ENCODE results near the gene C2orf69. TPM values are rescaled to one million over a fixed set of nuclear protein-coding genes. Genes with fewer than 3 reads are reported as not detected.
"Not testable (repeated sequence)": the region's sequence is repeated elsewhere in the genome, so short reads cannot be mapped to it uniquely, and the experiment has no call there.

The C2orf69 gene
- total RNA-seq, 4 donors from 2014 or later: 10.9 to 15.5 (median 11.7) TPM

GRCh38 chr2:199903111-199903510, 8.0 kb upstream of the C2orf69 start:
- TF ChIP-seq POLR2A (IDR thresholded peaks at IDR 0.05) (no peak), POLR2AphosphoS5 (IDR thresholded peaks at IDR 0.05) (no peak), EP300 (IDR thresholded peaks at IDR 0.05) (no peak)
- TF ChIP-seq, protein P1, sequence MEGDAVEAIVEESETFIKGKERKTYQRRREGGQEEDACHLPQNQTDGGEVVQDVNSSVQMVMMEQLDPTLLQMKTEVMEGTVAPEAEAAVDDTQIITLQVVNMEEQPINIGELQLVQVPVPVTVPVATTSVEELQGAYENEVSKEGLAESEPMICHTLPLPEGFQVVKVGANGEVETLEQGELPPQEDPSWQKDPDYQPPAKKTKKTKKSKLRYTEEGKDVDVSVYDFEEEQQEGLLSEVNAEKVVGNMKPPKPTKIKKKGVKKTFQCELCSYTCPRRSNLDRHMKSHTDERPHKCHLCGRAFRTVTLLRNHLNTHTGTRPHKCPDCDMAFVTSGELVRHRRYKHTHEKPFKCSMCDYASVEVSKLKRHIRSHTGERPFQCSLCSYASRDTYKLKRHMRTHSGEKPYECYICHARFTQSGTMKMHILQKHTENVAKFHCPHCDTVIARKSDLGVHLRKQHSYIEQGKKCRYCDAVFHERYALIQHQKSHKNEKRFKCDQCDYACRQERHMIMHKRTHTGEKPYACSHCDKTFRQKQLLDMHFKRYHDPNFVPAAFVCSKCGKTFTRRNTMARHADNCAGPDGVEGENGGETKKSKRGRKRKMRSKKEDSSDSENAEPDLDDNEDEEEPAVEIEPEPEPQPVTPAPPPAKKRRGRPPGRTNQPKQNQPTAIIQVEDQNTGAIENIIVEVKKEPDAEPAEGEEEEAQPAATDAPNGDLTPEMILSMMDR (IDR thresholded peaks at IDR 0.05): no peak
- DNase-seq (ENCODE audit: low spot score in 2 of 2): no peak
- H3K36me3 ChIP-seq: no peaks in the 10 kb centered on the region

DNA sequence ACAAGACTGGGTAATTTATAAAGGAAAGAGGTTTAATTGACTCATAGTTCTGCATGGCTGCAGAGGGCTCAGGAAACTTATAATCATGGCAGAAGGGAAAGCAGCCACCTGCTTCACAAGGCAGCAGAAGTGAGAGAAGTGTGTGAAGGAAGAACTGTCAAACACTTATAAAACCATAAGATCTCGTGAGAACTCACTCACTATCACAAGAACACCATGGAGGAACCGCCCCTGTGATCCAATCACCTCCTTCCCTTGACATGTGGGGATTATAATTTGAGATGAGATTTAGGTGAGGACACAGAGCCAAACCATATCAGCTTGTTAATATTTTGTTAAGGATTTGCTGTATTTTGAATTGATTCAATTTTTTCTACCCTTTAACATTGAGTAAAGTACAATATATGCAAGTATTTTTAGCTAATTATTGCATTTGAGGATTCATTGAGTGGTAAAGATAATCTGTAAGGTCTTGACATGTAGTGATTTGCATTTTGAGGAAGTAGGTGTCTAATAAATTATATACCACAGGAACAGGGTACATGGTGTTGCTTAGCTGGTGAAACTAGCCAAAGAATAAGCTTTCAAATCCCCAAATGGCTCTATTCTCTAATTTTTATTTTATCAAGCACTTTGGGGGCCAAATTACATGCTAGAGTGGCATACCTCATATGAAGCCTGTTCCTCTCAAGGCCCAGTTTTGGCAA, 3.9 kb upstream of the C2orf69 start:
- TF ChIP-seq, protein P1 (IDR thresholded peaks at IDR 0.05): no peak
- H3K9me3 ChIP-seq: no peaks in the 10 kb centered on the region
- 84% methylated on average over 2 of the region's 2 CpGs for WGBS
- H3K27ac ChIP-seq: no peak overlapping the region
- H3K36me3 ChIP-seq: no peaks in the 10 kb centered on the region
- no peaks in the 10 kb centered on the region for H3K27me3 ChIP-seq
- no peak for DNase-seq (ENCODE audit: low spot score in 2 of 2)
- no peak overlapping the region for H3K4me3 ChIP-seq
- H3K4me1 ChIP-seq: peaks cover 10% of the 10 kb centered on the region

More at GRCh38 chr2:199903111-199903510, 8.0 kb upstream of the C2orf69 start:
- H3K27me3 ChIP-seq: no peaks in the 10 kb centered on the region
- no peaks in the 10 kb centered on the region for H3K4me1 ChIP-seq
- H3K27ac ChIP-seq: no peak overlapping the region
- no peak overlapping the region for H3K4me3 ChIP-seq
- 90% methylated on average over 1 of the region's 1 CpG for WGBS
- no peaks in the 10 kb centered on the region for H3K9me3 ChIP-seq

- no peak for DNase-seq (ENCODE audit: low spot score in 2 of 2)
- Histone ChIP-seq H3K27me3 (no peaks in the 10 kb centered on the region), H3K9me3 (no peaks in the 10 kb centered on the region), H3K4me3 (peak overlapping the region; percentile 89), H3K4me1 (peaks cover 25% of the 10 kb centered on the region), H3K36me3 (no peaks in the 10 kb centered on the region), H3K27ac (no peak overlapping the region)
- 47% methylated on average over 18 of the region's 18 CpGs for WGBS
- no peak for TF ChIP-seq EP300 (IDR thresholded peaks at IDR 0.05)
Observed at GRCh38 chr2:199910338-199911051, 598 bp upstream of the C2orf69 start.

GRCh38 chr2:199911877-199912161, 726 bp downstream of the C2orf69 start:
- peak overlapping the region; percentile 93 for H3K27ac ChIP-seq
- no peaks in the 10 kb centered on the region for H3K9me3 ChIP-seq
- peaks cover 25% of the 10 kb centered on the region for H3K4me1 ChIP-seq
- DNase-seq (ENCODE audit: low spot score in 2 of 2): no peak
- H3K27me3 ChIP-seq: no peaks in the 10 kb centered on the region
- peak overlapping the region; percentile 89 for H3K4me3 ChIP-seq
- WGBS: 0% methylated on average over 13 of the region's 13 CpGs
- peaks cover 3% of the 10 kb centered on the region for H3K36me3 ChIP-seq
- TF ChIP-seq EP300 (IDR thresholded peaks at IDR 0.05): no peak
- no peak for TF ChIP-seq POLR2A (IDR thresholded peaks at IDR 0.05)
- TF ChIP-seq, protein P1 (IDR thresholded peaks at IDR 0.05): no peak
- no peak for TF ChIP-seq POLR2AphosphoS5 (IDR thresholded peaks at IDR 0.05)

- H3K9me3 ChIP-seq; H3K27me3 ChIP-seq; DNase-seq (ENCODE audit: low spot score in 2 of 2); H3K27ac ChIP-seq; H3K36me3 ChIP-seq: not testable (repeated sequence)
- Histone ChIP-seq H3K4me3 (peak overlapping the region; percentile 89), H3K4me1 (peaks cover 25% of the 10 kb centered on the region)
- 88% methylated on average over 12 of the region's 12 CpGs for WGBS
Observed at GRCh38 chr2:199912553-199913114, 1.5 kb downstream of the C2orf69 start.

DNA sequence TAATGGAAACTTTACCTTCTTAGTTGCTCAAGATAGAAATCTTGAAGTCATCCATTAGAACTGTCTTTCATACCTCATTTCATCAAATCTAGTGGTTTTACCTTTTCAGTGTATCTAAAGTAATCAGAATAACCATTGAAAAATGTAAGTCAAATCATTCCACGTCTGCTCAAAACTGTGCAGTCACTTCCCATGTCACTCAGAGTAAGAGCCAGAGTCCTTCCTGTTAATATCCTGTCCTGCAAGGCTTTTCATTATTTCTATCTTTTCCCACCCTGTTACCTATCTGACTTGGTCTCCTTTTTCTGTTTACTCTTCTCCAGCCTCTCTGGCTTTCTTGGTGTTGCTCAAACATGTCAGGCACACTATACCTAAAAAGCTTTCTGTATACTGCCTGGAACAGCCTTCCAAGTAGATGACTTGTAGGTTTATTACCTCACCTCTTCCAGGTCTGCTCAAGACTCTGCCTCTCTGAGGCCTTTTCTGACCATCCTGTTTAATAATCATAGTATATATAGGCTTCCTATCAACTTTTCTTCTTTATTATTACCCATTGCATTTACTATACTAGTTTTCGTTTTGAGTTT, 3.4 kb downstream of the C2orf69 start:
- Histone ChIP-seq H3K4me3 (no peak overlapping the region), H3K36me3 (peaks cover 22% of the 10 kb centered on the region), H3K27ac (no peak overlapping the region), H3K9me3 (no peaks in the 10 kb centered on the region), H3K4me1 (peaks cover 25% of the 10 kb centered on the region), H3K27me3 (no peaks in the 10 kb centered on the region)
- 66% methylated on average over 2 of the region's 2 CpGs for WGBS
- no peak for DNase-seq (ENCODE audit: low spot score in 2 of 2)
- TF ChIP-seq POLR2A (IDR thresholded peaks at IDR 0.05) (no peak), POLR2AphosphoS5 (IDR thresholded peaks at IDR 0.05) (no peak), EP300 (IDR thresholded peaks at IDR 0.05) (no peak)
- TF ChIP-seq, protein P1 (IDR thresholded peaks at IDR 0.05): no peak

Measured in suprapubic skin (tissue), 4 donors.